H9 (cell line): ENCODE results near the gene CDH13. TPM values are rescaled to one million over a fixed set of nuclear protein-coding genes. Genes with fewer than 3 reads are reported as not detected.

Experiments used
- DNase-seq: peaks from one replicate; pipeline ENCODE4 v3.0.0-alpha.2; 2017
- H2AFZ ChIP-seq: one replicate; pipeline ENCODE4 v1.6.1; 2013; ENCODE audit warnings: mild to moderate bottlenecking, low read length, control low read depth, moderate library complexity
- H2AK5ac ChIP-seq: 2 replicates; pipeline ENCODE4 v1.6.1; 2013; ENCODE audit warnings: low read length, control low read depth, mixed read lengths; ENCODE audit not compliant: insufficient read length
- H2BK120ac ChIP-seq: one replicate; pipeline ENCODE4 v1.6.1; 2013; ENCODE audit warnings: low read depth, mild to moderate bottlenecking, low read length, control low read depth, inconsistent platforms; ENCODE audit not compliant: poor library complexity, severe bottlenecking
- H2BK12ac ChIP-seq: 2 replicates; pipeline ENCODE4 v1.6.1; 2013; ENCODE audit warnings: low read length, control low read depth, mixed read lengths, low read depth; ENCODE audit not compliant: insufficient read length
- H2BK15ac ChIP-seq: 2 replicates; pipeline ENCODE4 v1.6.1; 2013; ENCODE audit warnings: low read depth, low read length, control low read depth
- H2BK20ac ChIP-seq: one replicate; pipeline ENCODE4 v1.6.1; 2013; ENCODE audit warnings: low read depth, mild to moderate bottlenecking, low read length, control low read depth, inconsistent platforms; ENCODE audit not compliant: poor library complexity, severe bottlenecking
- H2BK5ac ChIP-seq: 2 replicates; pipeline ENCODE4 v1.6.1; 2013; ENCODE audit warnings: low read length, control low read depth, mixed read lengths; ENCODE audit not compliant: insufficient read length
- H3K14ac ChIP-seq: 2 replicates; pipeline ENCODE4 v1.6.1; 2013; ENCODE audit warnings: low read length, control low read depth; ENCODE audit not compliant: insufficient read depth
- H3K18ac ChIP-seq: 2 replicates; pipeline ENCODE4 v1.6.1; 2013; ENCODE audit warnings: low read depth, mild to moderate bottlenecking, mixed read lengths, low read length, control low read depth; ENCODE audit not compliant: insufficient read length
- H3K23ac ChIP-seq: 2 replicates; pipeline ENCODE4 v1.6.1; 2013; ENCODE audit warnings: low read length, control low read depth, mixed read lengths, low read depth; ENCODE audit not compliant: insufficient read length
- H3K23me2 ChIP-seq: 2 replicates; pipeline ENCODE4 v1.6.1; 2013; ENCODE audit warnings: low read depth, mild to moderate bottlenecking, mixed read lengths, low read length, control low read depth; ENCODE audit not compliant: insufficient read length, poor library complexity, severe bottlenecking
- H3K27ac ChIP-seq: 2 replicates; pipeline ENCODE4 v1.5.1; 2013; ENCODE audit warnings: low read length, control low read depth, mixed read lengths, low read depth; ENCODE audit not compliant: insufficient read length
- H3K27me3 ChIP-seq: 2 replicates; pipeline ENCODE4 v1.6.1; 2013; ENCODE audit warnings: low read length, control low read depth, inconsistent platforms; ENCODE audit not compliant: insufficient read depth
- H3K4ac ChIP-seq: 2 replicates; pipeline ENCODE4 v1.6.1; 2013; ENCODE audit warnings: low read depth, mild to moderate bottlenecking, control low read depth, inconsistent platforms, low read length, moderate library complexity
- H3K4me1 ChIP-seq: 2 replicates; pipeline ENCODE4 v1.6.1; 2013; ENCODE audit warnings: low read length, control low read depth, inconsistent platforms; ENCODE audit not compliant: insufficient read depth
- H3K4me2 ChIP-seq: 2 replicates; pipeline ENCODE4 v1.6.1; 2013; ENCODE audit warnings: low read length, control low read depth, mixed read lengths; ENCODE audit not compliant: insufficient read length, insufficient read depth
- H3K56ac ChIP-seq: 2 replicates; pipeline ENCODE4 v1.6.1; 2013; ENCODE audit warnings: low read depth, mild to moderate bottlenecking, mixed read lengths, low read length, control low read depth; ENCODE audit not compliant: insufficient read length
- H3K79me1 ChIP-seq: 2 replicates; pipeline ENCODE4 v1.6.1; 2013; ENCODE audit warnings: low read depth, mild to moderate bottlenecking, moderate library complexity, low read length, control low read depth, inconsistent platforms; ENCODE audit not compliant: insufficient read depth, poor library complexity, severe bottlenecking
- H3K79me2 ChIP-seq: 2 replicates; pipeline ENCODE4 v1.6.1; 2013; ENCODE audit warnings: low read length, control low read depth, inconsistent platforms; ENCODE audit not compliant: insufficient read depth
- H3K9ac ChIP-seq: 2 replicates; pipeline ENCODE4 v1.6.1; 2013; ENCODE audit warnings: low read length, control low read depth, mixed read lengths; ENCODE audit not compliant: insufficient read length; ENCODE audit errors: extremely low read depth
- H3K9me3 ChIP-seq: one replicate; pipeline ENCODE4 v1.6.1; 2013; ENCODE audit warnings: low read depth, low read length, inconsistent platforms; ENCODE audit not compliant: control insufficient read depth
- H3T11ph ChIP-seq: one replicate; pipeline ENCODE4 v1.6.1; 2013; ENCODE audit warnings: mild to moderate bottlenecking, low read length, control low read depth, inconsistent platforms
- H4K20me1 ChIP-seq: one replicate; pipeline ENCODE4 v1.6.1; 2013; ENCODE audit not compliant: control insufficient read depth, insufficient read length, insufficient read depth
- H4K5ac ChIP-seq: 2 replicates; pipeline ENCODE4 v1.6.1; 2013; ENCODE audit warnings: low read depth, mild to moderate bottlenecking, mixed read lengths, low read length, control low read depth; ENCODE audit not compliant: insufficient read length
- H4K8ac ChIP-seq: replicated peaks from 2 replicates; pipeline ENCODE4 v1.6.1; 2013; ENCODE audit warnings: low read length, control low read depth, mixed read lengths, low read depth; ENCODE audit not compliant: insufficient read length
- H4K91ac ChIP-seq: 2 replicates; pipeline ENCODE4 v1.6.1; 2013; ENCODE audit warnings: low read depth, mild to moderate bottlenecking, moderate library complexity, mixed read lengths, low read length, control low read depth; ENCODE audit not compliant: insufficient read length
- H3K27ac Mint-ChIP-seq, 3 experiments: 2 replicates in 2 of 3; 3 replicates in 1 of 3; pipeline ENCODE4 v1.8.0; 2020 to 2021; ENCODE audit warnings: mixed read lengths in 3 of 3, mild to moderate bottlenecking in 1 of 3, moderate library complexity in 1 of 3
- H3K27me3 Mint-ChIP-seq: 2 replicates; pipeline ENCODE4 v1.8.0; 2021; ENCODE audit warnings: low read depth, mild to moderate bottlenecking, moderate library complexity, mixed read lengths
- H3K36me3 Mint-ChIP-seq, 3 experiments: 2 replicates in 2 of 3; 3 replicates in 1 of 3; pipeline ENCODE4 v1.8.0; 2020 to 2021; ENCODE audit warnings: low read depth in 3 of 3, mixed read lengths in 3 of 3; ENCODE audit not compliant: insufficient read depth in 1 of 3
- H3K4me1 Mint-ChIP-seq, 2 experiments: 2 replicates each; pipeline ENCODE4 v1.8.0; 2020; ENCODE audit warnings: mixed read lengths in 2 of 2
- H3K4me3 Mint-ChIP-seq, 2 experiments: 2 replicates in 1 of 2; 3 replicates in 1 of 2; pipeline ENCODE4 v1.8.0; 2020 to 2021; ENCODE audit warnings: mild to moderate bottlenecking in 2 of 2, mixed read lengths in 2 of 2, moderate library complexity in 1 of 2
- H3K9me3 Mint-ChIP-seq, 2 experiments: 2 replicates in 1 of 2; 3 replicates in 1 of 2; pipeline ENCODE4 v1.8.0; 2020; ENCODE audit warnings: mild to moderate bottlenecking in 2 of 2, mixed read lengths in 2 of 2, moderate library complexity in 1 of 2
- WGBS: extraction: QIAGEN DNeasy Blood & Tissue Kit; methylation state at CpG from one replicate; pipeline ENCODE4 v1.1.7; 2013; ENCODE audit warnings: missing lambda C conversion rate, low lambda C conversion rate, mixed read lengths; ENCODE audit not compliant: insufficient read length; ENCODE audit errors: extremely low coverage; 5-methylcytosine and 5-hydroxymethylcytosine counted together
- total RNA-seq: library from RNA; stranded (reverse); gene quantifications from 2 replicates; pipeline ENCODE4 v1.2.1, GENCODE V29; 2021
- TF ChIP-seq, protein P1 (sequence below): fragments of 200-600 bp; sonication (generic); conservative IDR thresholded peaks from 3 replicates; pipeline ENCODE4 v1.8.0; 2021; ENCODE audit warnings: antibody characterized with exemption, mild to moderate bottlenecking

Gene CDH13
- total RNA-seq, 1 experiment from 2014 or later: 1.5 TPM

DNA sequence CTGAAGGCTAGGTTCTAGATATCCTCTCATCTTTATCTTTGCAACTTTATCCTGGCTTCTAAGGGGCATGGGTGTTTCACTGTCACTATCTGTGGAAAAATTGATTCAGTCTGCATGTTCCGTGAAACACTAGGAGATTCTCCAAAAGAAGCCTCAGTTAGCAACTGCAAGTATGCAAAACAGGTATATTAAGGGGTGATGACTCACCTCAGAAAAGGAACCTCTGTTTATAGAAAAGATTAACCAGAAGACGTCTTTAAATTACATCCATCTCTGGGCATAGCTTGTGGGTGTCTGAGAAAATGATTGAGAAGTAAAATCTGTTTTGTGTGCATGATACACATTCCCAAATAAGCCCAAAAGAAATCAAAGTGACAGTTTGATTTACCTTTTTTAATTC, 827.2 kb downstream of the CDH13 start:
- Histone ChIP-seq H3K27me3 (no peaks in the 10 kb centered on the region), H2BK15ac (no peak overlapping the region), H3K9me3 (no peaks in the 10 kb centered on the region), H3K9ac (no peak overlapping the region), H4K5ac (no peak overlapping the region), H2AFZ (no peak overlapping the region), H2BK5ac (no peak overlapping the region), H4K91ac (no peak overlapping the region), H3K18ac (no peak overlapping the region), H3K4me1 (no peaks in the 10 kb centered on the region), H2BK20ac (no peak overlapping the region), H3K56ac (no peak overlapping the region), H3K79me1 (no peaks in the 10 kb centered on the region), H3K4ac (no peak overlapping the region), H2BK120ac (no peak overlapping the region), H4K8ac (no peak overlapping the region), H3K23ac (no peak overlapping the region), H3K27ac (no peak overlapping the region), H2AK5ac (no peak overlapping the region), H4K20me1 (no peaks in the 10 kb centered on the region), H3K79me2 (no peaks in the 10 kb centered on the region), H3T11ph (no peak overlapping the region), H3K14ac (no peak overlapping the region), H2BK12ac (no peak overlapping the region), H3K23me2 (no peaks in the 10 kb centered on the region), H3K4me2 (no peak overlapping the region)
- Mint-ChIP-seq H3K4me1 (no peaks in the 10 kb centered on the region), H3K9me3 (no peaks in the 10 kb centered on the region), H3K27me3 (peaks cover 2% of the 10 kb centered on the region; the same call in 1 of the 2 replicates), H3K4me3 (no peak overlapping the region), H3K27ac (no peak overlapping the region), H3K36me3 (no peaks in the 10 kb centered on the region)
- TF ChIP-seq, protein P1, sequence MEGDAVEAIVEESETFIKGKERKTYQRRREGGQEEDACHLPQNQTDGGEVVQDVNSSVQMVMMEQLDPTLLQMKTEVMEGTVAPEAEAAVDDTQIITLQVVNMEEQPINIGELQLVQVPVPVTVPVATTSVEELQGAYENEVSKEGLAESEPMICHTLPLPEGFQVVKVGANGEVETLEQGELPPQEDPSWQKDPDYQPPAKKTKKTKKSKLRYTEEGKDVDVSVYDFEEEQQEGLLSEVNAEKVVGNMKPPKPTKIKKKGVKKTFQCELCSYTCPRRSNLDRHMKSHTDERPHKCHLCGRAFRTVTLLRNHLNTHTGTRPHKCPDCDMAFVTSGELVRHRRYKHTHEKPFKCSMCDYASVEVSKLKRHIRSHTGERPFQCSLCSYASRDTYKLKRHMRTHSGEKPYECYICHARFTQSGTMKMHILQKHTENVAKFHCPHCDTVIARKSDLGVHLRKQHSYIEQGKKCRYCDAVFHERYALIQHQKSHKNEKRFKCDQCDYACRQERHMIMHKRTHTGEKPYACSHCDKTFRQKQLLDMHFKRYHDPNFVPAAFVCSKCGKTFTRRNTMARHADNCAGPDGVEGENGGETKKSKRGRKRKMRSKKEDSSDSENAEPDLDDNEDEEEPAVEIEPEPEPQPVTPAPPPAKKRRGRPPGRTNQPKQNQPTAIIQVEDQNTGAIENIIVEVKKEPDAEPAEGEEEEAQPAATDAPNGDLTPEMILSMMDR: no peak
- WGBS: no CpG with 5 or more reads among the region's 2 CpGs
- DNase-seq: no peak
